ENCODE measurements around the gene MISP.

The MISP gene

DNA sequence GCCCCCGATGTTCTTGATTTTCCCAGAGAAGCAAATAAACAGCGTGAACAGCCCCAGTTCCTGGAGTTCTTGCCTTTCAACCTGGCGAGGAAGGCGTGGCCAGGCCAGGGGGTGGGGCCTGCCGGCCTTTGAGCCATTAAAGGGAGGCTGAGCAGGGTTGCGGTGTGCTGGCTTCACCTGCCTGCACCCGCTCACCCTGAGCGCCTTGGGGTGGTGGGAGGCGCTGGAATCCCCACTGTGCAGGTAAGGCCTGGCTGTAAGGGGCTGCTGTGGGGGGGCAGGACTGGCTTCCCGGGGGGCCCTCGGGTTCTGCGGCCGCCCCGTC, 2.7 kb upstream of the MISP start:
- no peak for DNase-seq (ENCODE audit: low read depth)
- H3K4me3 ChIP-seq (ENCODE audit: low read depth, low read length) = no peak overlapping the region
- TF ChIP-seq CTCF (IDR thresholded peaks at IDR 0.05; ENCODE audit: control insufficient read depth, extremely low read depth, insufficient read depth) = no peak

GRCh38 chr19:749811-750210, 1.1 kb upstream of the MISP start:
- H3K4me3 ChIP-seq (ENCODE audit: low read depth, low read length) = no peak overlapping the region
- DNase-seq (ENCODE audit: low read depth) = no peak
- no peak for TF ChIP-seq CTCF (IDR thresholded peaks at IDR 0.05; ENCODE audit: control insufficient read depth, extremely low read depth, insufficient read depth)

- no peak for DNase-seq (ENCODE audit: low read depth)
- H3K4me3 ChIP-seq (ENCODE audit: low read depth, low read length) = no peak overlapping the region
- TF ChIP-seq CTCF (IDR thresholded peaks at IDR 0.05; ENCODE audit: control insufficient read depth, extremely low read depth, insufficient read depth) = no peak
These were observed 809 bp downstream of the MISP start for GRCh38 chr19:751501-752341.

GRCh38 chr19:752652-753517, 2.0 kb downstream of the MISP start:
- H3K4me3 ChIP-seq (ENCODE audit: low read depth, low read length) = no peak overlapping the region
- TF ChIP-seq CTCF (IDR thresholded peaks at IDR 0.05; ENCODE audit: control insufficient read depth, extremely low read depth, insufficient read depth) = no peak
- DNase-seq (ENCODE audit: low read depth) = no peak

GRCh38 chr19:754530-754929, 3.6 kb downstream of the MISP start:
- no peak overlapping the region for H3K4me3 ChIP-seq (ENCODE audit: low read depth, low read length)
- TF ChIP-seq CTCF (IDR thresholded peaks at IDR 0.05; ENCODE audit: control insufficient read depth, extremely low read depth, insufficient read depth) = no peak
- DNase-seq (ENCODE audit: low read depth) = no peak

DNA sequence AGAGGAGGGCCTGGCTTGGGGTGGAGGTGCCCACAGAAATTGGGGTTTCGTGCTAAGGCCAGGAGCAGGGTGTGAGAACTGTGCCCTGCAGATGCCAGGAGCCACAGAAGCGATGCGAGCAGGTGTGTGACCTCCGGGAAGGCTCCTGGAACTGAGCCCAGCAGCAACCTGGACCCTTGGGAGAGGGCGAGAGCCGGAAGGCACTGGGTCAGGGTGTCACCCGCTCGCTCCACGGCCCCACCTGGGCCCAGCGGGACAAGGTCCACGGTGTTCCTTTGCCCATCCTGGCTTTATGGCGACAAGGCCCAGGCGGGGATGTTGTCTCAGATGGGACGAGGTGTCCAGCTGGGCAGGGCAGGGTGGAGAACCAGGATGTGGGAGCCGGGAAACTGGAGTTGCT, 4.2 kb downstream of the MISP start:
- TF ChIP-seq CTCF (IDR thresholded peaks at IDR 0.05; ENCODE audit: control insufficient read depth, extremely low read depth, insufficient read depth) = no peak
- no peak for DNase-seq (ENCODE audit: low read depth)
- no peak overlapping the region for H3K4me3 ChIP-seq (ENCODE audit: low read depth, low read length)
